ENCODE measurements around the gene CREB3L4.

CREB3L4 gene, protein sequence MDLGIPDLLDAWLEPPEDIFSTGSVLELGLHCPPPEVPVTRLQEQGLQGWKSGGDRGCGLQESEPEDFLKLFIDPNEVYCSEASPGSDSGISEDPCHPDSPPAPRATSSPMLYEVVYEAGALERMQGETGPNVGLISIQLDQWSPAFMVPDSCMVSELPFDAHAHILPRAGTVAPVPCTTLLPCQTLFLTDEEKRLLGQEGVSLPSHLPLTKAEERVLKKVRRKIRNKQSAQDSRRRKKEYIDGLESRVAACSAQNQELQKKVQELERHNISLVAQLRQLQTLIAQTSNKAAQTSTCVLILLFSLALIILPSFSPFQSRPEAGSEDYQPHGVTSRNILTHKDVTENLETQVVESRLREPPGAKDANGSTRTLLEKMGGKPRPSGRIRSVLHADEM

DNA sequence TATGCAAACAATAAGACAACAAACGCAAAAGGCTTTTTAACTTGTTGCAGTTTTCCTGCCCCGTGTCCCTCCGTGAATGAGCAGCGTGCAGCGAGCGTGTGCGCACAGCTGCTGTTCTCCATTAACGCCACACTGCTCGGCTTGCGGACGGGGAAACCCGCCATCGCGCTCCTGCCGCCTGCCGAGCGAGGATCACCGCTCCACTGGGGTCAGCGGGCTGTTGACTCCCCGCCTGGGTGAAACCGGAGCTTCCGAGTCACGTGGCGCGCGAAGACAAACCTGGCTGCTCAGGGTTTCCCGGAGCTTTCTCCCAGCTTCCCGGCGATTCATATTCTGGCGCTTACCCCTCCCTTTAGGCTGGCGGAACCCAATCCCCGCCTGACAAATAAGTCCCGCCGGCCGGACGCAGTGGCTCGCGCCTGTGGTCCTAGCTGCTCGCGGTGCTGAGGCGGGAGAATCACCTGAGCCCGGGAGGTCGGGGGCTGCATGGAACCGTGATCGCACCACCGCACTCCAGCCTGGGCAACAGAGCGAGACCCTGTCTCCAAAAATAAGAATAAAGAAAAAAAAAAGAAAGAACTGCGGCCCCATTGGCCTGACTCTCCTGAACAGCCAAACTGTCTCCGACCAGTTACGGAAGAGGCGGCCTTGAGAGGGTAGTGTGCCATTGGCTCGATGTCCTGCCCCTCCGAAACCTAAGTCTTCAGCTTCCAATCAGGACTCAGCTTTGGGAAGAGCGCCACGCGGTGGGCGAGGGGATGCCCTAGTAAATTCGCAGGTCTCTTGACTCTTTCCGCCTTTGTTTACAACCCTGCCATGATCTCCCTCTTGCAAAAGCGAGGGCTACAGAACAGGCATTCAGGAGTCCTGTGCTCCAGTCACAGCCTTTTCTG is at the start of gene CREB3L4:
TSS of gene CREB3L4 (plus strand) at position 796 of the 893 bp plus-strand sequence. CDS start 624 bp downstream, outside the sequence.
- peak; percentile 97 for DNase-seq (ENCODE audit: low read depth)

DNA sequence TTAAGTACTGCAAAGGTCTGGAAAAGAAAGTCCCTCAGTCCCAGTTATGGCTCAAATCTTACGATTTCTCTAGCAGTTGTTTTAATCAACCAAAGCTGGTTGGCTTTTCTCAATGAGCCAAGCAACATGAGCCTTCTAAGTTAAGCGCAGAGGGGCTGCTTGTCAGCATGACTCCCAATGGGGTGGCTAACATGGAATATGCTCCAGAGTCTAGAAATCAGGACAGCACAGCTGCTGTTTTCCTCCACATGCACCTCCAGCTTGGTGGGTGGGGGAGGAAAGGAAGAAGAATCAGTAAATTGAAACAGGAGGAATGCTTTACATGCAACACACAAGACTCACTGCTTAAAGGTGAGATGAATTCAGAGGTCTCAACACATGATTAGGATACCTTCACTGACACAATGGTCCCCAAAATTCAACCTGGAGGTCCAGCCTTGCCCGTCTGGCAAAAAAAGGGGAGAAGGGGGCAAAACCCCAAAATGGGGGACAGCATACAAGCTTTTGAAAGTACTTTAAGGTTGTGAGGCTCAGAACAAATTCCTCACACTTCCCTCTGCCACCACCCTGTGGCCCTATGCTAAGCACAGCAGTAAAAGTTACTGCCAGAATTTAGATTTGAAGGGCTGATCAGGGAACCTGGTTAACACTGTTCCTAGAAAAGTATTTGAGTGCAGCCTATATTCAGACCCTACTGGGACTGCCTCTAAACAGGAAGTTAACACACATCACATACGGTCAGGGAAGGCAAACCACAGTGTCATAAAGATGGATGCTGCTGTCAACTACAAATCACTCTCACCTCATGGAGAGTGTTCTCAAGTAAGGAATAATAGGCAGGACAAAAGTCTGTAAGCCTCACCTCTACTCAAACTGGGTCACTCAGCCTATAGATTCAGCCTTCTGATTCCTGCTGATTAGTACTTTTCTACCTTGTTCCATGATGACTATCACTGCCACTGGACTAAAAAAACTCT is 47.5 kb upstream of the CREB3L4 start:
- DNase-seq (ENCODE audit: low read depth), result no peak
- H3K4me3 ChIP-seq (ENCODE audit: low read depth, low read length), result no peak overlapping the region

More for the DNA sequence above, at the start of gene CREB3L4:
- peak within 1 kb of the TSS; percentile 63 for H3K4me3 ChIP-seq (ENCODE audit: low read depth, low read length)

DNA sequence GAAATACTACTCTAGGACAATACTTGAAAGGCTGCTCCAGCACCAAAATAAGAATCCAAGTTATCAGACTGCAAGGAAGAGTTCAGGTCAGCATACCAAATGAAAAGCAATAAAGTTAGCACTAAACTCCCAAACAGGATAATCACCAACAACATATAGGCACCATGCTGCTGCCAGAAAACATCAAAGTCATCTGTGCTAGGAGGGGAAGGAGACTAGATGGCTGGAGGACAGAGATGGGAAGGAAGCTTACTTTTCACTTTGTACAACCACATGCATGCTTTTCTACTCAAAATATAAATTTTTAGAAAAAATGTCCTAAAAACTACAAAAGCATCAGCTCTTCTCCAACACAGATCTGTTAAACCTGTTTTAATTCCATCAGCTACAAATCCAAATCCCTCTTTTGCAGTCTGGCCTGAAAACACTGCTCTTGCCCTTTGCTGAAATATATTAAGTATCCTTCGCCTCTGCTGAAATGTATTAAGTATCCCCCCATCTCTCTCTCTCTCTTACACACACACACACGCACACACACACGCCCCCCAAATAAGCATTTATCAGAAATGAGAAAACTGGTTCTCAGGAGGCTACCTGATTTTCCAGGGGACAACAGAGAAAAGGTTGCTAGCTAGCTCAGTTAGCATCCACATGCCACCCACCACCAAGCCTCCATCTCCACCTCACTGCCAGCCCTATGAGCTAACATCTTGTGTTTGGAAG is 46.5 kb upstream of the CREB3L4 start:
- DNase-seq (ENCODE audit: low read depth), result no peak
- peak overlapping the region; percentile 78 for H3K4me3 ChIP-seq (ENCODE audit: low read depth, low read length)

DNA sequence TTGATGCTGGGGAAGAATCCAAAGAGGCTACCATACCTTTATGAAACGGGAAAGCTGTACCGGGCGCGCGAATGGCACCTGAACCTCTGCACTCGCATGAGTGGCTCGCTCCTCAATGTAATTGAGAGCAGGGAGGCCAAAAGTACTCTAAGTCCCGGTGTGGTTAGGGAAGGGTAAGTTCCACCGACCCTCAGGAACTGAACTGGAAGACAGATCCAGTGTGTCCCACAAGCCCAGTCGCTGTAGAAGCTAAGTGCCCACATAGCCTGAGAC is 46.0 kb upstream of the CREB3L4 start:
- DNase-seq (ENCODE audit: low read depth), result no peak
- peak overlapping the region; percentile 78 for H3K4me3 ChIP-seq (ENCODE audit: low read depth, low read length)

DNA sequence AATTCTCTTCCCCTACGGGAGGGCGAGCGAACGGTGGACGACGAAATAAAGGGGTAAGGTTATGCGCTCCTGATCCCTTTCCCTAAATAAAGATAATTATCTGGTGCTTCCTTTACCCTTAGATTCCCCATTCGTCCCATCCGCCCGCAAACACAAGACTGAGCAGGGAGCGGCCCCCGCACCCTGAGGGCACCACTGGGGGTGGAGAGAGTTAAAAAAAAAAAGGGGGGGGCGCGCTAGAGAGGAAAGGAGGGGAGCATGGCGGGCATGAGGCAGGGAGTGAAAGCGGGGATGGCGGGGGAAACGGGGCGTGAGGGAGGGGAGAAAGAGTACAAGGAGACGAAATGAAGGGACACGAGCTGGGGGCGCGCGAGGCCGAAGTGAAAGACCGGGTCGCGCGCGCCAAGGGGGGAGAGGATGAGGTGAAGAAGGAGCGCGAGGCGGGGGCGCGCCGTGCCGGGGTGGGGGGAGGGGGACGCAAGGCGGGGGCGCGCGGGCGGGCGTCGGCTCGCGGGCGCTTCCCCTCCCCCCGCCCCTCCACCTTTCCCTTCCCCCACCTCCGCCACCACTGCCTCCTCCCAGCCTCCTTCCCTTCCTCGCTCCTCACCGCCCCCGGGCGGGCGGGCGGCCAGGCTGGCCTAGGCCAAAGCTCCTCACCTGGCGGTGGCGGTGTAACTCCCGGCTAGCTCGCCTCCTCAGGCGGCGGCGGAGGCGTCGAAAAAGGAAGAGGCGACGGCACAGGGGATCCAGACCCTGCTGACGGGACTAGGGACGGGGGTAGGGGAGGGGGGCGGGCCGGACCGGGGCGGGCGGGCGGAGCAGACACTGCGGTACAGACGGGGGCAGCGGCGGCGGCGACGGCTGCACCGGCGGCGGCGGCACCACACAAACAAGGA is 45.4 kb upstream of the CREB3L4 start:
- no peak for DNase-seq (ENCODE audit: low read depth)
- peak overlapping the region; percentile 78 for H3K4me3 ChIP-seq (ENCODE audit: low read depth, low read length)

DNA sequence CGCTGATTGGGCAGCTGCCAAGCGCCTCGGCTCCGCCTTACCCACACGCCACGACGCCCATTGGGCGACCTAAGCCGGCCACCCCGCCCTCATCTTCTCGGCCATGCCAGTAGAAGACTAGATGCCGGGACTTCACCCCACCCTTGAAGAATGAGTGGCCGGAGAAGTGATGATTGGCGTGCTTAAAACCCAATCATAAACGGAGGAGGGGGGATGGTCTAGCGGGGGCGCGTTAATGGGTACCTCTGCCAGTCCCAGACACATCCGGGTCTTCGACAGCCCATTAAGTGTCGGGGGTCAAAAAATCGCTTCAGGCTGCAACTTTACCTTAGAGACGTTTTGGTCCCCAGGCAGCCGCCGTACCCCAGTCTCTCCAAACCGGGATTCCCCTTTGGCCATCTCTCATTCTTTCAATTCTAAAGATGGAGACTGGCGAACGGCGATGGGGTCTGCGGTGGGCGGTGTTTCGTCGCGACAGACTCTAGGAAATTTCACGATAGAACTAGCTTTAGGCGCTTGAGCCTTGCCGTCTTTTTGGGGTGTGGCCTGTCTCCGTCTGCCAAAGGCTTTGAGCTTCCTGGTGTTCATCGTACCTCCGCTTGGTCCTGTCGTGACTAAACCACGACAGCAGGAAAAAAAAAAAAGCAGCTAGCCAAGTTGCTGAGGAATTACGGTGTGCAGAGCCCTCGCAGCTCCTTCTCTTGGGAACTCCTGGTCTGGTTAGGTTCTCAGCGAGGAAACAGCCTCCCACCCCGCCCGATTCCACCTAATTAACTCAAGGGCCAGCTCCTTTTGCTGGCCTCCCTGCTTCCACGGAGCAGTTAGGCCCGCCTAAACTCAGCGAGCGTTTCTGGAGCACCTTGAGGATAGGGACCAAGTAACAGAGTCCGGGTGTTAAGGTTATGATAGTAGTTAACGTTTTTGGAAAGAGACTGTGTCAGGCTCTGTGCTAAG is 44.5 kb upstream of the CREB3L4 start, which contains the start of gene GATAD2B:
TSS of gene GATAD2B (minus strand) at position 1 of the 954 bp plus-strand sequence. CDS start 94,625 bp downstream, outside the sequence.
- peak within 1 kb of the TSS; percentile 78 for H3K4me3 ChIP-seq (ENCODE audit: low read depth, low read length)
- peak; percentile 100 for DNase-seq (ENCODE audit: low read depth)

DNA sequence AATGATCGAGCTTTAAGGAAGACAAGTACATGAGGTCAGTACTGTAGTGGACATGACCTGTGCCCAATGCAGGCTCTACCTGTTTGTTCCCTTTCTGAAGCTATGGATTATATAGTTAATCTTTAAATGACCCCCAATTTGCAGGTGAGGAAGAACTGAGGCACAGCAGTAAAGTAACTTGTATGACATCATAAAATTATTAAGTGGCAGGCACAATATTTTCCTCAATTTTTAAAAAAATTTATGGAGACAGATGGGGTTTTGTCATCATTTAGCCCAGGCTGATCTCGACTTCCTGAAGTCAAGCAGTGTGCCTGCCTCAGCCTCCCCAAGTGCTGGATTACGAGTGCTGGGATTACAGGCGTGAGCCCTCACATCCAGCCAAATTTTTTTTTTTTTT is 41.3 kb upstream of the CREB3L4 start:
- DNase-seq (ENCODE audit: low read depth), result no peak
- no peak overlapping the region for H3K4me3 ChIP-seq (ENCODE audit: low read depth, low read length)

DNA sequence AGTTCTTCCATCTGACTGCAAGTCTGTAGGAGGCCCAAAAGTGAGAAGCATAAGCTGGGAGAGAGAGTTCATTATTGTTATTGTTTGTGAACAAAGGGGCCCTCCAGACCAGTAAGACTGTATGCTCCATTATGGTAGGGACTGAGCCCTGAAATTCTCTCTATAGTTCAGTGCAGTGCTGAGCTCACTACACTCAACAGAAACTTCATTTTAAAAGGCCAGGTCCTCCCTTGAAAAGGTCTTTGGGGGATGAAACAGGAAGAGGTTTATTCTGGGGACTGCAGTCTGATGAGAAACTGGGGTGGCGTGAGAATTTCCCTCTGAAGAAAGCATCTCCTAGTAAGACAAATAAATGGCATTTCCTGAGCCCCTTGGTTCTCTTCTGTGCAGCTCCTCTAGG is 39.5 kb upstream of the CREB3L4 start:
- no peak overlapping the region for H3K4me3 ChIP-seq (ENCODE audit: low read depth, low read length)
- DNase-seq (ENCODE audit: low read depth), result no peak

- DNase-seq (ENCODE audit: low read depth), result no peak
- no peak overlapping the region for H3K4me3 ChIP-seq (ENCODE audit: low read depth, low read length)
Observed at GRCh38 chr1:153928791-153929341, 38.8 kb upstream of the CREB3L4 start.

- no peak overlapping the region for H3K4me3 ChIP-seq (ENCODE audit: low read depth, low read length)
- no peak for DNase-seq (ENCODE audit: low read depth)
Observed at GRCh38 chr1:153929426-153929825, 38.3 kb upstream of the CREB3L4 start.

GRCh38 chr1:153929981-153930948 is 37.4 kb upstream of the CREB3L4 start:
- no peak overlapping the region for H3K4me3 ChIP-seq (ENCODE audit: low read depth, low read length)

DNA sequence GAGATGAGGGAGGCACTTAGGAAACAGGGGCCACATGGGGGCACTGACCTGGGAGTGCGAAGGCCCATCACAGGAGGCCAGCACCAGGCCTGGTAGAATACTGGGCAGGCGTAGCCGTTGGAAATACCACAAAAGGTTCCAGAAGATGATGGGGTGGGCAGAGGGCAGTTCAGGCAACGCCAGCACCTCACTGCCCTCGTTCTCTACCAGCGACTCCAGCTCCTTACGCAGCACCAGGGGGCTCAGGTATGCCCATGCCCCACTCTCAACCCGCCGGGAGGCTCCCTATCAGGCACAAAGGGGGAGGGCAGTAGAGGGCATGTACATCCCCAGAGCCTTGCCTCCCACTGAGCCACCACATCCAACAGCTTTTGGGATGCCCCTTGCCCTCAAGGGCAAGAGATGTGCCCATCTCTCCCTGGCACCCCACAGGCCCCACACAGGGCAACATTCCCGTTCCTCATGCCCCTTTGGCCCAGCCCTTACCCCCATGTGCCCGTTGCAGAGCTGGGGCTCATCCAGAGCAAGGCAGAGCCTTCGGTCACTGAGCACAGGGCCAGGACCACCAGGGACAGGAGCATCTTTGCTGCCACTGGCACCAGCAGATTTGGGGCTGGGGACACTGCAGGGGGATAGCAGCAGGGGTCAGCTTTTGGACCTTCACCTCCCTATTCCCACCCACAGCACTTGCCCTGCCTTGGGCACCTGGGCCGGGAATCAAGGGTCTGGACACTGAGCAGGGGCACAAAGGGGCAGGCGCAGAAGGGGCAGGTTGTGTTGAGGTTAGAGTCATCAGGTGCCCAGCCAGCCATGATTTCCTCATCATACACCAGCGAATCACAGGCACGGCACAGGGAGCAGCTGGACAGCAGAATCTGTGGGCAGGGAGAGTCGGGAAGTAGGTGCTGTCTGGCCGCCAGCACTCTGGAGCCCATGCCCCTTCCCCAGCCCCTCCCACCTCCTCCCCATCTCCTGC is 35.3 kb upstream of the CREB3L4 start:
- DNase-seq (ENCODE audit: low read depth), result no peak
- no peak overlapping the region for H3K4me3 ChIP-seq (ENCODE audit: low read depth, low read length)

More at GRCh38 chr1:153929981-153930948, 37.4 kb upstream of the CREB3L4 start:
- no peak for DNase-seq (ENCODE audit: low read depth)

- no peak for DNase-seq (ENCODE audit: low read depth)
- H3K4me3 ChIP-seq (ENCODE audit: low read depth, low read length), result no peak overlapping the region
Observed at GRCh38 chr1:153933430-153933829, 34.3 kb upstream of the CREB3L4 start.

DNA sequence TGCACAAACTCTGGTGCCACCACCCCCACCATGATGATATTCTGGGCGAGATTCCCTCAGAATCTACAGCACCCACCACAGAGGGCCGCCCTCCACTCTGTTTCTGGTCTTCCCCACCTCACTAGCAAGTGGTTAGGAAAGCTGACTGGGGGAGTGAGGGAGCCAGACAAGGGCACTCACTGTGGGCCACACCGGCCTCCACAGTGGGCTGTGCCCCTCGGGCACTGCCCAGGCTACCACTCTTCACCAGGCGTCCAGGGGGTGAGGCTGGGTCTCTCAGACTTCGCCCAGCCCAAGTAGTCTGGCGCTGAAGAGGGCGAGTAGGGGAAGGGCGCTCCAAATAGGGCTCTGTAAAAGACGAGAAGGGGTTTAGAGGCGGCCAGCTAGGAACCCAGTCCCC is 33.7 kb upstream of the CREB3L4 start:
- no peak for DNase-seq (ENCODE audit: low read depth)
- no peak overlapping the region for H3K4me3 ChIP-seq (ENCODE audit: low read depth, low read length)

Data from skeletal muscle cell (primary cell).